Measurements from ENCODE around the gene AATF. TPM values are rescaled to one million over a fixed set of nuclear protein-coding genes. Genes with fewer than 3 reads are reported as not detected.

AATF gene
- total RNA-seq, 1 experiment from 2014 or later: 45.1 TPM

GRCh38 chr17:37025847-37026530 lies 77.2 kb downstream of the AATF start:
- Histone ChIP-seq H2AFZ (ENCODE audit: low read length) (no peak overlapping the region), H3K9me2 (replicated peaks; ENCODE audit: insufficient read depth, low read length) (no peaks in the 10 kb centered on the region), H3K9ac (ENCODE audit: low read length) (no peak overlapping the region), H3K4me1 (ENCODE audit: low read length) (peaks cover 11% of the 10 kb centered on the region; the same call in 1 of the 2 replicates), H3K9me3 (ENCODE audit: low read length) (no peaks in the 10 kb centered on the region), H4K20me1 (ENCODE audit: insufficient read depth, low read depth, low read length) (no peaks in the 10 kb centered on the region), H3K36me3 (ENCODE audit: insufficient read depth, low read length) (peaks cover 29% of the 10 kb centered on the region; the same call in 1 of the 2 replicates), H3K4me2 (ENCODE audit: low read depth, low read length, poor library complexity, severe bottlenecking) (no peak overlapping the region), H3K27ac (ENCODE audit: low read length) (no peak overlapping the region), H3K79me2 (ENCODE audit: low read length) (peaks cover 39% of the 10 kb centered on the region), H3K27me3 (ENCODE audit: low read length) (no peaks in the 10 kb centered on the region), H3K4me3 (ENCODE audit: low read length) (no peak overlapping the region)
- no peak for DNase-seq

DNA sequence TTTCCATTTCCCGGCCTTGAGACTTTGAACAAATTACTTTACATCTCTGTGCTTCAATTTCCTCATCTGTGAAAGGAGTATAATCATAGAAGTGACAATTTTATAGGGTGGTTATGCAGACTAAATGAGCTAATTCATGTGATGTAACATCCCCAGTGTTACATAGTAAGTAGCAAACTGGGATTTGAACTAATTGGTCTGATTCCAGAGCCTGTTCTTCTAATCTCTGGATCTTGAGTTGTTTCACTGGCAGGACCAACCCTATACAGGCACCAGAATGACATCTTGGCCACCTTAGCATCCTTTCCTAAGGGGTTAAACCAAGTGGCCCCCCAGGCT lies 77.7 kb downstream of the AATF start:
- peaks cover 32% of the 10 kb centered on the region; the same call in 1 of the 2 replicates for H3K36me3 ChIP-seq (ENCODE audit: insufficient read depth, low read length)
- H3K9ac ChIP-seq (ENCODE audit: low read length): no peak overlapping the region
- peaks cover 11% of the 10 kb centered on the region; the same call in 1 of the 2 replicates for H3K4me1 ChIP-seq (ENCODE audit: low read length)
- H3K79me2 ChIP-seq (ENCODE audit: low read length): peaks cover 43% of the 10 kb centered on the region
- no peak for DNase-seq
- no peak overlapping the region for H3K27ac ChIP-seq (ENCODE audit: low read length)
- H3K4me3 ChIP-seq (ENCODE audit: low read length): no peak overlapping the region
- H3K9me3 ChIP-seq (ENCODE audit: low read length): no peaks in the 10 kb centered on the region
- H3K9me2 ChIP-seq (replicated peaks; ENCODE audit: insufficient read depth, low read length): no peaks in the 10 kb centered on the region
- no peaks in the 10 kb centered on the region for H3K27me3 ChIP-seq (ENCODE audit: low read length)
- no peak overlapping the region for H3K4me2 ChIP-seq (ENCODE audit: low read depth, low read length, poor library complexity, severe bottlenecking)
- no peak overlapping the region for H2AFZ ChIP-seq (ENCODE audit: low read length)
- no peaks in the 10 kb centered on the region for H4K20me1 ChIP-seq (ENCODE audit: insufficient read depth, low read depth, low read length)

DNA sequence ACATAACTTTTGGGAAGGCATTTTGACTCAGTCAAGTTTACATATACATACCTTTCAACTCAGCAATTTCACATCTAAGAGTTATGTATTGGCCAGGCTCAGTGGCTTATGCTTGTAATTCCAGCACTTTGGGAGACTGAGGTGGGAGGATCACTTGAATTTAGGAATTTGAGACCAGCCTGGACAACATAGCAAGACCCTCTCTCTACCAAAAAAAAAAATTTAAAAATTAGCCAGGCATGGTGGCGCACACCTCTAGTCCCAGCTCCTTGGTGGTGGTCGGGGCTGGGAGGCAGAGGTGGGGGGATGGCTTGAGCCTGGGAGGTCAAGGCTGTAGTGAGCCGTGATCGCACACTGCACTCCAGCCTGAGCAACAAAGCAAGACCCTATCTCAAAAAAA lies 79.3 kb downstream of the AATF start:
- H3K36me3 ChIP-seq (ENCODE audit: insufficient read depth, low read length): peaks cover 25% of the 10 kb centered on the region; the same call in 1 of the 2 replicates
- H3K4me1 ChIP-seq (ENCODE audit: low read length): peaks cover 7% of the 10 kb centered on the region; the same call in 1 of the 2 replicates
- no peak overlapping the region for H3K4me3 ChIP-seq (ENCODE audit: low read length)
- H2AFZ ChIP-seq (ENCODE audit: low read length): no peak overlapping the region
- no peaks in the 10 kb centered on the region for H3K9me3 ChIP-seq (ENCODE audit: low read length)
- H3K27me3 ChIP-seq (ENCODE audit: low read length): no peaks in the 10 kb centered on the region
- no peaks in the 10 kb centered on the region for H3K9me2 ChIP-seq (replicated peaks; ENCODE audit: insufficient read depth, low read length)
- H3K27ac ChIP-seq (ENCODE audit: low read length): no peak overlapping the region
- no peak overlapping the region for H3K4me2 ChIP-seq (ENCODE audit: low read depth, low read length, poor library complexity, severe bottlenecking)
- no peak for DNase-seq
- H4K20me1 ChIP-seq (ENCODE audit: insufficient read depth, low read depth, low read length): no peaks in the 10 kb centered on the region
- peaks cover 37% of the 10 kb centered on the region for H3K79me2 ChIP-seq (ENCODE audit: low read length)
- H3K9ac ChIP-seq (ENCODE audit: low read length): no peak overlapping the region

GRCh38 chr17:37031493-37032083 lies 82.8 kb downstream of the AATF start:
- no peak overlapping the region for H3K4me3 ChIP-seq (ENCODE audit: low read length)
- no peaks in the 10 kb centered on the region for H3K9me2 ChIP-seq (replicated peaks; ENCODE audit: insufficient read depth, low read length)
- no peaks in the 10 kb centered on the region for H4K20me1 ChIP-seq (ENCODE audit: insufficient read depth, low read depth, low read length)
- no peaks in the 10 kb centered on the region for H3K9me3 ChIP-seq (ENCODE audit: low read length)
- H3K4me1 ChIP-seq (ENCODE audit: low read length): no peaks in the 10 kb centered on the region
- DNase-seq: no peak
- H3K27me3 ChIP-seq (ENCODE audit: low read length): no peaks in the 10 kb centered on the region
- H3K9ac ChIP-seq (ENCODE audit: low read length): no peak overlapping the region
- no peak overlapping the region for H3K27ac ChIP-seq (ENCODE audit: low read length)
- peaks cover 32% of the 10 kb centered on the region for H3K79me2 ChIP-seq (ENCODE audit: low read length)
- peaks cover 14% of the 10 kb centered on the region; the same call in 1 of the 2 replicates for H3K36me3 ChIP-seq (ENCODE audit: insufficient read depth, low read length)
- H2AFZ ChIP-seq (ENCODE audit: low read length): no peak overlapping the region
- H3K4me2 ChIP-seq (ENCODE audit: low read depth, low read length, poor library complexity, severe bottlenecking): no peak overlapping the region

- H4K20me1 ChIP-seq (ENCODE audit: insufficient read depth, low read depth, low read length): no peaks in the 10 kb centered on the region
- no peaks in the 10 kb centered on the region for H3K9me2 ChIP-seq (replicated peaks; ENCODE audit: insufficient read depth, low read length)
- H3K36me3 ChIP-seq (ENCODE audit: insufficient read depth, low read length): peaks cover 7% of the 10 kb centered on the region; the same call in 1 of the 2 replicates
These were observed 88.9 kb downstream of the AATF start for GRCh38 chr17:37037590-37038155.

GRCh38 chr17:37039269-37039668 lies 90.5 kb downstream of the AATF start:
- DNase-seq: no peak

More at GRCh38 chr17:37037590-37038155, 88.9 kb downstream of the AATF start:
- Histone ChIP-seq H3K9me3 (ENCODE audit: low read length) (no peaks in the 10 kb centered on the region), H2AFZ (ENCODE audit: low read length) (no peak overlapping the region), H3K4me2 (ENCODE audit: low read depth, low read length, poor library complexity, severe bottlenecking) (no peak overlapping the region), H3K79me2 (ENCODE audit: low read length) (peaks cover 39% of the 10 kb centered on the region), H3K4me3 (ENCODE audit: low read length) (no peak overlapping the region), H3K27me3 (ENCODE audit: low read length) (no peaks in the 10 kb centered on the region), H3K27ac (ENCODE audit: low read length) (no peak overlapping the region), H3K4me1 (ENCODE audit: low read length) (no peaks in the 10 kb centered on the region), H3K9ac (ENCODE audit: low read length) (no peak overlapping the region)
- DNase-seq: no peak

DNA sequence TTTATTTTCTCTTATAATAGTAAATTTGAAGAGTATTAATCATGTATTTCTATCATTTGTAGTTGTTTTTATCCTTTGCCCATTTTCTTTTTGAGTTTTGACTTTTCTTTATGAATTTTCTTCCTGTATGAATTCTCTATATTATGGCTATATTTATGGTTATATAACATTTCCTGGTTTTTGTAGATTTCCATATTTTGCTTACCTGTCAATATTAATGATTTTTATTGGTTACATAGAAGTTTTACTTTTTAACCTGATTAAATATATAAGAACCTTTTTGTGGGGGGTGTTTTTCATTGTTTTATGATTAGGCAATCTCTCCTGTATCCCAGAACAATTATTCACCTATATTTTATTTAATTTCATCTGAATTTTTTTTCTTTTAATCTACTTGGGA lies 93.2 kb downstream of the AATF start:
- Histone ChIP-seq H3K4me3 (ENCODE audit: low read length) (no peak overlapping the region), H3K9me2 (replicated peaks; ENCODE audit: insufficient read depth, low read length) (no peaks in the 10 kb centered on the region), H3K27ac (ENCODE audit: low read length) (no peak overlapping the region), H3K4me1 (ENCODE audit: low read length) (peaks cover 34% of the 10 kb centered on the region), H3K4me2 (ENCODE audit: low read depth, low read length, poor library complexity, severe bottlenecking) (no peak overlapping the region), H4K20me1 (ENCODE audit: insufficient read depth, low read depth, low read length) (no peaks in the 10 kb centered on the region), H3K9me3 (ENCODE audit: low read length) (no peaks in the 10 kb centered on the region), H2AFZ (ENCODE audit: low read length) (no peak overlapping the region), H3K9ac (ENCODE audit: low read length) (no peak overlapping the region), H3K79me2 (ENCODE audit: low read length) (peaks cover 23% of the 10 kb centered on the region), H3K36me3 (ENCODE audit: insufficient read depth, low read length) (peaks cover 4% of the 10 kb centered on the region; the same call in 1 of the 2 replicates), H3K27me3 (ENCODE audit: low read length) (no peaks in the 10 kb centered on the region)
- DNase-seq: no peak

More at GRCh38 chr17:37039269-37039668, 90.5 kb downstream of the AATF start:
- Histone ChIP-seq H3K79me2 (ENCODE audit: low read length) (peaks cover 34% of the 10 kb centered on the region), H4K20me1 (ENCODE audit: insufficient read depth, low read depth, low read length) (no peaks in the 10 kb centered on the region), H3K9ac (ENCODE audit: low read length) (no peak overlapping the region), H3K27me3 (ENCODE audit: low read length) (no peaks in the 10 kb centered on the region), H3K4me1 (ENCODE audit: low read length) (peaks cover 14% of the 10 kb centered on the region), H3K27ac (ENCODE audit: low read length) (no peak overlapping the region), H3K4me2 (ENCODE audit: low read depth, low read length, poor library complexity, severe bottlenecking) (no peak overlapping the region), H3K36me3 (ENCODE audit: insufficient read depth, low read length) (peaks cover 10% of the 10 kb centered on the region; the same call in 1 of the 2 replicates), H3K9me3 (ENCODE audit: low read length) (no peaks in the 10 kb centered on the region), H3K9me2 (replicated peaks; ENCODE audit: insufficient read depth, low read length) (no peaks in the 10 kb centered on the region), H3K4me3 (ENCODE audit: low read length) (no peak overlapping the region), H2AFZ (ENCODE audit: low read length) (no peak overlapping the region)

GRCh38 chr17:37043201-37043600 lies 94.4 kb downstream of the AATF start:
- Histone ChIP-seq H3K4me2 (ENCODE audit: low read depth, low read length, poor library complexity, severe bottlenecking) (no peak overlapping the region), H3K36me3 (ENCODE audit: insufficient read depth, low read length) (peaks cover 4% of the 10 kb centered on the region; the same call in 1 of the 2 replicates), H3K79me2 (ENCODE audit: low read length) (peaks cover 19% of the 10 kb centered on the region)

More at GRCh38 chr17:37043201-37043600, 94.4 kb downstream of the AATF start:
- no peak for DNase-seq
- no peak overlapping the region for H3K4me3 ChIP-seq (ENCODE audit: low read length)
- no peak overlapping the region for H3K9ac ChIP-seq (ENCODE audit: low read length)
- no peaks in the 10 kb centered on the region for H3K27me3 ChIP-seq (ENCODE audit: low read length)
- peak overlapping the region; percentile 76; the same call in 1 of the 2 replicates for H3K27ac ChIP-seq (ENCODE audit: low read length)
- H3K9me2 ChIP-seq (replicated peaks; ENCODE audit: insufficient read depth, low read length): no peaks in the 10 kb centered on the region
- no peaks in the 10 kb centered on the region for H4K20me1 ChIP-seq (ENCODE audit: insufficient read depth, low read depth, low read length)
- H3K4me1 ChIP-seq (ENCODE audit: low read length): peaks cover 41% of the 10 kb centered on the region
- no peak overlapping the region for H2AFZ ChIP-seq (ENCODE audit: low read length)
- no peaks in the 10 kb centered on the region for H3K9me3 ChIP-seq (ENCODE audit: low read length)

Measured in Karpas-422 (cell line).